A673 (cell line): ENCODE results near the gene HJV. TPM values are rescaled to one million over a fixed set of nuclear protein-coding genes. Genes with fewer than 3 reads are reported as not detected.

ENCODE experiments used
- BruUV-seq: library from RNA; stranded (reverse); fragments of 400-500 nt; replicated peaks from 2 replicates; lab custom pipeline; 2021; lab: Mats Ljungman, UMichigan
- CTCF ChIA-PET: fragments of 300-600 bp; sonication (Branson Sonifier 250); formaldehyde crosslinking; loops from one replicate; lab custom pipeline; 2022; ENCODE audit warnings: antibody characterized with exemption; lab: Charles Lee
- POLR2A ChIA-PET: fragments of 300-600 bp; sonication (Branson Sonifier 250); formaldehyde crosslinking; loops from one replicate; lab custom pipeline; 2022; ENCODE audit warnings: antibody characterized with exemption; ENCODE audit not compliant: low non-redundant PET; lab: Charles Lee
- DNase-seq: peaks from one replicate; pipeline ENCODE4 v3.0.0-alpha.2; 2015; ENCODE audit warnings: low spot score
- H3K27ac ChIP-seq: fragments of 200-600 bp; sonication (generic); 2 replicates; pipeline ENCODE4 v1.5.1; 2016; ENCODE audit warnings: mixed run types, low read depth, mild to moderate bottlenecking, mixed read lengths, antibody characterized with exemption, low read length; ENCODE audit not compliant: poor library complexity, severe bottlenecking
- H3K27me3 ChIP-seq: fragments of 200-600 bp; sonication (generic); replicated peaks from 2 replicates; pipeline ENCODE4 v1.6.1; 2017; ENCODE audit warnings: mixed run types, low read depth, mild to moderate bottlenecking, mixed read lengths, antibody characterized with exemption, low read length; ENCODE audit not compliant: insufficient read depth, poor library complexity
- H3K36me3 ChIP-seq: fragments of 200-600 bp; sonication (generic); 2 replicates; pipeline ENCODE4 v1.6.1; 2016; ENCODE audit warnings: mixed run types, mild to moderate bottlenecking, mixed read lengths, antibody characterized with exemption, low read length; ENCODE audit not compliant: insufficient read depth, poor library complexity, severe bottlenecking
- H3K4me1 ChIP-seq: fragments of 200-600 bp; sonication (generic); 2 replicates; pipeline ENCODE4 v1.6.1; 2017; ENCODE audit warnings: mixed run types, mild to moderate bottlenecking, mixed read lengths, antibody characterized with exemption, low read length; ENCODE audit not compliant: insufficient read depth, poor library complexity, severe bottlenecking
- H3K4me3 ChIP-seq: fragments of 200-600 bp; sonication (generic); 2 replicates; pipeline ENCODE4 v1.5.1; 2016; ENCODE audit warnings: low read depth, mixed run types, mild to moderate bottlenecking, mixed read lengths, low read length; ENCODE audit not compliant: poor library complexity, severe bottlenecking
- H3K9me3 ChIP-seq: fragments of 200-600 bp; sonication (generic); 2 replicates; pipeline ENCODE4 v1.6.1; 2016; ENCODE audit warnings: mixed run types, low read depth, mild to moderate bottlenecking, mixed read lengths, antibody characterized with exemption, low read length; ENCODE audit not compliant: poor library complexity, severe bottlenecking
- EZH2 ChIP-seq: fragments of 200-600 bp; sonication (generic); IDR thresholded peaks from 2 replicates; pipeline ENCODE4 v1.6.1; 2017; ENCODE audit warnings: borderline replicate concordance, low read depth, mild to moderate bottlenecking, mixed read lengths, antibody characterized with exemption, low read length; ENCODE audit not compliant: poor library complexity, severe bottlenecking
- intact Hi-C: fragments of 100-400 bp; cut with micrococcal nuclease; formaldehyde crosslinking; loops from one replicate; pipeline ENCODE4 v1.10.0; 2022; ENCODE audit not compliant: unreplicated experiment
- total RNA-seq: library from RNA; stranded (reverse); gene quantifications from 2 replicates; pipeline ENCODE4 v1.2.3, GENCODE V29; 2021
- TF ChIP-seq, protein P1 (sequence below): fragments of 300-800, 200-600 bp; sonication (generic); conservative IDR thresholded peaks from 2 replicates; pipeline ENCODE4 v1.5.1; 2017; ENCODE audit warnings: low read depth, mild to moderate bottlenecking, antibody characterized with exemption, low read length, moderate library complexity, mixed read lengths

Gene HJV
- total RNA-seq, 1 experiment from 2014 or later: 0.24 TPM

DNA sequence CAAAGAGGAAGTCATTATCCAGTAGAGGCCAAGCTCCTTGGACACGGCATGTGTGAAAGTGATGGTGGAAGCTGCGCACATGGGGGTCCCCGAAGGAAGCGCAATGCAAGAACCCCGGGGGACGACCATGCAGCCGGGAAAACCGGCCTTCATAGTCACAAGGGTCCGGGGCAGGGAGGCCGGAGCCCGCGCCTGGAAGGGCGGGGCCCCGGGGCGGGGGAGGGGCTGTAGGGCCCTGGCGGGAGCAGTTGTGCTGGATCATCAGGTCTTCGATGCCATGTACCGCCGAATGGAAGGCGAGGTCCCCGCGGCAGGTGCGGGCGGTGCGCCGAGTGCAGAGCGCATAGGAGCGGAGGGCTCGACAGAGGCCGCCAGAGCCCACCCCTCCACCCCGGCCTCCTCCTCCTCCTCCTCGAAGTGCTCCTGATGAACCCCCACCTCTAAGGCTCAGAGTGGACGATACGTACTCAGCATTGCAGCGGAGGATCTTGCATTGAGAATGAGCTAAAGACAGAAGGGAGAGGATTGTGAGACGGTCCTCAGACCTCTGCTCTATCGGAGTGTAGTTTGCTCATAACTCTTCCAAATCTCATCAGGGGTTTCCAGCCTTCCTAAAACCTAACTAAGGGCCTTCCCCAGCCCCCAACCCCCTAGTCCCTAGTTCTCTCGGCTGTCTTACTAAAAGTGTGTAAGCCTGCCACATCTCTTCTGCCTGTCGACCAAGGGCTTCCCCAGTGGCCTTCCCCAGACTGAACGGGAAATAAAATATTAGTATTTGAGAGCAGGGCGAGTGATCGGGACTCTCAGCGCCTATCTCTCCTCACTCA, 2.1 kb downstream of the HJV start:
- H3K36me3 ChIP-seq: no peaks in the 10 kb centered on the region
- no TSS peak for BruUV-seq
- no peaks in the 10 kb centered on the region for H3K27me3 ChIP-seq
- TF ChIP-seq, protein P1, sequence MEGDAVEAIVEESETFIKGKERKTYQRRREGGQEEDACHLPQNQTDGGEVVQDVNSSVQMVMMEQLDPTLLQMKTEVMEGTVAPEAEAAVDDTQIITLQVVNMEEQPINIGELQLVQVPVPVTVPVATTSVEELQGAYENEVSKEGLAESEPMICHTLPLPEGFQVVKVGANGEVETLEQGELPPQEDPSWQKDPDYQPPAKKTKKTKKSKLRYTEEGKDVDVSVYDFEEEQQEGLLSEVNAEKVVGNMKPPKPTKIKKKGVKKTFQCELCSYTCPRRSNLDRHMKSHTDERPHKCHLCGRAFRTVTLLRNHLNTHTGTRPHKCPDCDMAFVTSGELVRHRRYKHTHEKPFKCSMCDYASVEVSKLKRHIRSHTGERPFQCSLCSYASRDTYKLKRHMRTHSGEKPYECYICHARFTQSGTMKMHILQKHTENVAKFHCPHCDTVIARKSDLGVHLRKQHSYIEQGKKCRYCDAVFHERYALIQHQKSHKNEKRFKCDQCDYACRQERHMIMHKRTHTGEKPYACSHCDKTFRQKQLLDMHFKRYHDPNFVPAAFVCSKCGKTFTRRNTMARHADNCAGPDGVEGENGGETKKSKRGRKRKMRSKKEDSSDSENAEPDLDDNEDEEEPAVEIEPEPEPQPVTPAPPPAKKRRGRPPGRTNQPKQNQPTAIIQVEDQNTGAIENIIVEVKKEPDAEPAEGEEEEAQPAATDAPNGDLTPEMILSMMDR: no peak
- TF ChIP-seq EZH2: no peak
- ChIA-PET CTCF (no interaction called here), POLR2A (no interaction called here)
- intact Hi-C loops: loop anchor here (5.0 kb wide), 1 partner anchor 107 kb away; the partner anchor contains the start of gene ITGA10
- peaks cover 10% of the 10 kb centered on the region for H3K4me1 ChIP-seq
- DNase-seq: no peak
- H3K4me3 ChIP-seq: no peak overlapping the region
- no peaks in the 10 kb centered on the region for H3K9me3 ChIP-seq
- no peak overlapping the region for H3K27ac ChIP-seq

DNA sequence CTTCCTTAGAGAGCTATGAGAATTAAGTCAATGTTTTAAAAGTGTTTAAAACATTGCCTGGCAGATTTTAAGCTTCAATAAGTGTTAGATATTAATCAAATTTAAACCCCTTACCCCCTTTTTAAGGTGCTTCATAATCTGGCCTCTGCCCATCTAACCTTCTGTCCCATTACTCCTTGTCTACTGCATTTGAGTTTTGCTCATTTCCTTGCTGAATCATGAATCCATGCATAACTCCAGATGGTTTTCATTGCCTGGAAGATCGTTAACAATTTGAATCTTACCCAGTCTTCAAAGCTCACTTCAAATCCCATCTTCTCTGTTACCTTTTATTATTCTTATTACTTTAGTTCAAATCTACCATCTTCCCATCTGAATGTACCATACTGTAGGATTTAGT, 4.6 kb downstream of the HJV start:
- no peak overlapping the region for H3K27ac ChIP-seq
- BruUV-seq: no TSS peak
- POLR2A ChIA-PET: interaction anchor here (0.6 kb wide), 1 partner anchor 34 kb away, joined by 3 read pairs; no protein-coding TSS in a partner anchor
- H3K27me3 ChIP-seq: no peaks in the 10 kb centered on the region
- H3K9me3 ChIP-seq: no peaks in the 10 kb centered on the region
- TF ChIP-seq, protein P1: no peak
- no peak for TF ChIP-seq EZH2
- H3K36me3 ChIP-seq: no peaks in the 10 kb centered on the region
- DNase-seq: no peak
- H3K4me1 ChIP-seq: peaks cover 10% of the 10 kb centered on the region
- CTCF ChIA-PET: interaction anchor here (1.0 kb wide), 1 partner anchor 171 kb away, joined by 3 read pairs; the partner anchor contains the start of gene NUDT17
- no peak overlapping the region for H3K4me3 ChIP-seq
- intact Hi-C loops: loop anchor here (2.0 to 5.0 kb wide), 2 partner anchors 105 to 172 kb away; partner anchors contain the start of genes ITGA10 and NUDT17

DNA sequence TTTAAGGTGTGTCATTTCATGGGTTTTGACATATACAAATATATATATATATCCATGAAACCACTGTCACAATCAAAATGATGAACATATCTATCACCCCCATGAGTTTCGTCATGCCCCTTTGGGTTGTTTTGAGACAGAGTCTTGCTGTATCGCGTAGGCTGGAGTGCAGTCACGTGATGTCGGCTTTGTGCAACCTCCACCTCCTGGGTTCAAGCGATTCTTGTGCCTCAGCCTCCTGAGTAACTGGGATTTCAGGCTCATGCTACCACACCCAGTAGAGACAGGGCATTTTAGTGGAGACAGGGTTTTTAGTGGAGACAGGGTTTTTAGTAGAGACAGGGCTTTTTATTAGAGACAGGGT, 8.0 kb downstream of the HJV start:
- Histone ChIP-seq H3K36me3 (no peaks in the 10 kb centered on the region), H3K4me1 (no peaks in the 10 kb centered on the region), H3K27me3 (no peaks in the 10 kb centered on the region), H3K27ac (no peak overlapping the region), H3K9me3 (no peaks in the 10 kb centered on the region), H3K4me3 (no peak overlapping the region)
- no peak for DNase-seq
- CTCF ChIA-PET: no interaction called here
- TF ChIP-seq EZH2: no peak
- TF ChIP-seq, protein P1: no peak
- intact Hi-C loops: no loop called here
- POLR2A ChIA-PET: no interaction called here
- no TSS peak for BruUV-seq
